ENCODE results near the gene LIX1L.

GRCh38 chr1:145936247-145936646 is 21.6 kb downstream of the LIX1L start:
- no peak for TF ChIP-seq POLR2A (IDR thresholded peaks at IDR 0.05)
- no peak for TF ChIP-seq CTCF (IDR thresholded peaks at IDR 0.05)
